Duodenal mucosa (tissue), 2 donors: ENCODE measurements around the gene HEATR5A.
"Not testable (repeated sequence)": the region's sequence is repeated elsewhere in the genome, so short reads cannot be mapped to it uniquely, and the experiment has no call there.

Experiments
- H3K27ac ChIP-seq: one replicate; pipeline ENCODE4 v1.7.0; 2013; ENCODE audit warnings: low read depth, low read length
- H3K27me3 ChIP-seq, 2 donors: one replicate each; pipeline ENCODE4 v1.7.0; 2013; ENCODE audit warnings: low read length in 2 of 2, control low read depth in 1 of 2; ENCODE audit not compliant: insufficient read depth in 2 of 2, control insufficient read depth in 1 of 2
- H3K36me3 ChIP-seq, 2 donors: one replicate each; pipeline ENCODE4 v1.7.0; 2013; ENCODE audit warnings: low read length in 2 of 2, control low read depth in 1 of 2; ENCODE audit not compliant: insufficient read depth in 2 of 2, control insufficient read depth in 1 of 2
- H3K4me1 ChIP-seq, 2 donors: one replicate each; pipeline ENCODE4 v1.7.0; 2013; ENCODE audit warnings: low read length in 2 of 2, control low read depth in 1 of 2; ENCODE audit not compliant: insufficient read depth in 2 of 2, control insufficient read depth in 1 of 2
- H3K4me3 ChIP-seq, 2 donors: one replicate each; pipeline ENCODE4 v1.7.0; 2013; ENCODE audit warnings: low read length in 2 of 2, low read depth in 1 of 2
- H3K9ac ChIP-seq, 2 donors: one replicate each; pipeline ENCODE4 v1.7.0; 2013; ENCODE audit warnings: low read length in 2 of 2, low read depth in 1 of 2
- H3K9me3 ChIP-seq, 2 donors: one replicate each; pipeline ENCODE4 v1.7.0; 2013; ENCODE audit warnings: low read length in 2 of 2, control low read depth in 1 of 2; ENCODE audit not compliant: control insufficient read depth in 1 of 2

Gene HEATR5A

GRCh38 chr14:31420319-31421111 is at the start of gene HEATR5A:
HEATR5A (minus strand) TSS chr14:31420550; CDS start chr14:31402975, 17,575 bp downstream.
- H3K9me3 ChIP-seq, result no peaks in the 10 kb centered on the region
- peaks cover 10 to 11% of the 10 kb centered on the region in 2 donors for H3K4me1 ChIP-seq
- no peaks in the 10 kb centered on the region for H3K36me3 ChIP-seq
- peak within 1 kb of the TSS; percentile 86 for H3K27ac ChIP-seq
- H3K9ac ChIP-seq, result peak within 1 kb of the TSS; percentile 80 to 98
- H3K4me3 ChIP-seq, result peak within 1 kb of the TSS; percentile 86 to 100
- no peaks in the 10 kb centered on the region for H3K27me3 ChIP-seq

- no peaks in the 10 kb centered on the region for H3K4me1 ChIP-seq
- H3K36me3 ChIP-seq, result no peaks in the 10 kb centered on the region
- H3K9ac ChIP-seq, result no peak overlapping the region
- no peaks in the 10 kb centered on the region for H3K9me3 ChIP-seq
- H3K4me3 ChIP-seq, result no peak overlapping the region
- H3K27ac ChIP-seq, result no peak overlapping the region
- H3K27me3 ChIP-seq, result no peaks in the 10 kb centered on the region
Measured at GRCh38 chr14:31466554-31466953, 46.2 kb upstream of the HEATR5A start.

GRCh38 chr14:31465111-31465510 is 44.8 kb upstream of the HEATR5A start:
- Histone ChIP-seq H3K27me3 (no peaks in the 10 kb centered on the region), H3K27ac (no peak overlapping the region), H3K9ac (no peak overlapping the region), H3K9me3 (no peaks in the 10 kb centered on the region), H3K4me3 (no peak overlapping the region), H3K4me1 (no peaks in the 10 kb centered on the region), H3K36me3 (no peaks in the 10 kb centered on the region)

GRCh38 chr14:31462450-31462849 is 42.1 kb upstream of the HEATR5A start:
- not testable (repeated sequence) for H3K36me3 ChIP-seq, H3K27ac ChIP-seq, H3K9me3 ChIP-seq, H3K27me3 ChIP-seq, H3K4me1 ChIP-seq, H3K4me3 ChIP-seq, H3K9ac ChIP-seq

GRCh38 chr14:31461545-31461944 is 41.2 kb upstream of the HEATR5A start:
- no peaks in the 10 kb centered on the region for H3K36me3 ChIP-seq
- H3K4me1 ChIP-seq, result peaks cover 0 to 10% of the 10 kb centered on the region in 2 donors
- H3K4me3 ChIP-seq, result no peak overlapping the region
- H3K9me3 ChIP-seq, result no peaks in the 10 kb centered on the region
- H3K9ac ChIP-seq, result no peak overlapping the region
- H3K27me3 ChIP-seq, result no peaks in the 10 kb centered on the region
- H3K27ac ChIP-seq, result no peak overlapping the region

GRCh38 chr14:31457665-31458659 is 37.6 kb upstream of the HEATR5A start:
- H3K27ac ChIP-seq, result no peak overlapping the region
- H3K9me3 ChIP-seq, result no peaks in the 10 kb centered on the region
- H3K9ac ChIP-seq, result peak overlapping the region; percentile 27 to 71
- peak overlapping the region; percentile 92 to 94 for H3K4me3 ChIP-seq
- no peaks in the 10 kb centered on the region for H3K27me3 ChIP-seq
- H3K36me3 ChIP-seq, result no peaks in the 10 kb centered on the region
- peaks cover 0 to 10% of the 10 kb centered on the region in 2 donors for H3K4me1 ChIP-seq

GRCh38 chr14:31456841-31457664 is 36.7 kb upstream of the HEATR5A start, which contains the start of gene DTD2:
DTD2 (minus strand) TSS chr14:31457506; CDS start chr14:31457393, 113 bp downstream.
- peak within 1 kb of the TSS; percentile 71 to 87 for H3K9ac ChIP-seq
- H3K4me1 ChIP-seq, result peaks cover 0 to 10% of the 10 kb centered on the region in 2 donors
- peak within 1 kb of the TSS; percentile 92 to 94 for H3K4me3 ChIP-seq
- no peaks in the 10 kb centered on the region for H3K27me3 ChIP-seq
- H3K27ac ChIP-seq, result peak within 1 kb of the TSS; percentile 73
- H3K9me3 ChIP-seq, result no peaks in the 10 kb centered on the region
- H3K36me3 ChIP-seq, result peaks cover 0 to 4% of the 10 kb centered on the region in 2 donors

GRCh38 chr14:31449971-31450610 is 29.7 kb upstream of the HEATR5A start:
- H3K9me3 ChIP-seq, result no peaks in the 10 kb centered on the region
- no peaks in the 10 kb centered on the region for H3K4me1 ChIP-seq
- no peak overlapping the region for H3K9ac ChIP-seq
- H3K4me3 ChIP-seq, result no peak overlapping the region
- H3K36me3 ChIP-seq, result peaks cover 6 to 17% of the 10 kb centered on the region in 2 donors
- no peak overlapping the region for H3K27ac ChIP-seq
- no peaks in the 10 kb centered on the region for H3K27me3 ChIP-seq

GRCh38 chr14:31449136-31449535 is 28.8 kb upstream of the HEATR5A start:
- Histone ChIP-seq H3K9ac (no peak overlapping the region), H3K9me3 (no peaks in the 10 kb centered on the region), H3K27ac (no peak overlapping the region), H3K27me3 (no peaks in the 10 kb centered on the region), H3K4me3 (no peak overlapping the region), H3K36me3 (peaks cover 6 to 17% of the 10 kb centered on the region in 2 donors), H3K4me1 (no peaks in the 10 kb centered on the region)
